Measurements from ENCODE around the gene SSTR4.

Gene SSTR4

GRCh38 chr20:23086931-23087411 lies 51.9 kb downstream of the SSTR4 start:
- DNase-seq (ENCODE audit: low spot score): no peak

DNA sequence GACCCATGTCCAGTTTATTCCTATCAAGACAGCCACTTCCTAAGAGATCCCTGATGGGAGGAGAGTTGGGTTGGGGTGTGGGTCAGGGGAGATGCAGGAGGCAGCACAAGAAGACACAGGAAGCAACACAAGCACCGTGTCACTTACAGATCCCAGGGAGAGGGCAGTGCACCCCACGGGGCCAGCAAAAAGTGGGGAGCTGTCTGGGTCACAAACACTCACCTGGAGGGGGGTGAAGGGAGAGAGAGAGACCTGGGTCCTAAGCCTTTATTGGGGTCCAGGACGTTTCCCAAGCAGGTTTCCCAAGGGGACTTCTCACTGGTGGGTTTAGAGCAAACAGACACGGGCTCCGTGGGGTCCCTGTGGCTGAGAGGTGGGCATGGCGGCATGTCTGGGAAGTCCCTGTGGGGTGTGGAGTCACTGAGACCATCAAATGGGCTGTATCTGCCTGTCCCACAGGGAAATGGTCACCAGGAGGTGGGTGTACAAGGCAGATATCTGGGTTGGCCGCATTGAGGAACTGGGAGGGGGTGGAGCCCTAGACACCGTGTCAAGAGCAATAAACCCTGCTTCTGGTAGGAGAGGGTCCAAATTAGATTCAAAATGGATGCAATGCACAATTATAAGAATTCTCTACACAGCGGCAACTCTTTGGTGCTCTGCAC lies 52.6 kb downstream of the SSTR4 start:
- no peak for DNase-seq (ENCODE audit: low spot score)

Data from cerebellar cortex (tissue), 1 donor.